ENCODE measurements around the gene DIP2C.
"Not testable (repeated sequence)": the region's sequence is repeated elsewhere in the genome, so short reads cannot be mapped to it uniquely, and the experiment has no call there.

DIP2C gene, protein sequence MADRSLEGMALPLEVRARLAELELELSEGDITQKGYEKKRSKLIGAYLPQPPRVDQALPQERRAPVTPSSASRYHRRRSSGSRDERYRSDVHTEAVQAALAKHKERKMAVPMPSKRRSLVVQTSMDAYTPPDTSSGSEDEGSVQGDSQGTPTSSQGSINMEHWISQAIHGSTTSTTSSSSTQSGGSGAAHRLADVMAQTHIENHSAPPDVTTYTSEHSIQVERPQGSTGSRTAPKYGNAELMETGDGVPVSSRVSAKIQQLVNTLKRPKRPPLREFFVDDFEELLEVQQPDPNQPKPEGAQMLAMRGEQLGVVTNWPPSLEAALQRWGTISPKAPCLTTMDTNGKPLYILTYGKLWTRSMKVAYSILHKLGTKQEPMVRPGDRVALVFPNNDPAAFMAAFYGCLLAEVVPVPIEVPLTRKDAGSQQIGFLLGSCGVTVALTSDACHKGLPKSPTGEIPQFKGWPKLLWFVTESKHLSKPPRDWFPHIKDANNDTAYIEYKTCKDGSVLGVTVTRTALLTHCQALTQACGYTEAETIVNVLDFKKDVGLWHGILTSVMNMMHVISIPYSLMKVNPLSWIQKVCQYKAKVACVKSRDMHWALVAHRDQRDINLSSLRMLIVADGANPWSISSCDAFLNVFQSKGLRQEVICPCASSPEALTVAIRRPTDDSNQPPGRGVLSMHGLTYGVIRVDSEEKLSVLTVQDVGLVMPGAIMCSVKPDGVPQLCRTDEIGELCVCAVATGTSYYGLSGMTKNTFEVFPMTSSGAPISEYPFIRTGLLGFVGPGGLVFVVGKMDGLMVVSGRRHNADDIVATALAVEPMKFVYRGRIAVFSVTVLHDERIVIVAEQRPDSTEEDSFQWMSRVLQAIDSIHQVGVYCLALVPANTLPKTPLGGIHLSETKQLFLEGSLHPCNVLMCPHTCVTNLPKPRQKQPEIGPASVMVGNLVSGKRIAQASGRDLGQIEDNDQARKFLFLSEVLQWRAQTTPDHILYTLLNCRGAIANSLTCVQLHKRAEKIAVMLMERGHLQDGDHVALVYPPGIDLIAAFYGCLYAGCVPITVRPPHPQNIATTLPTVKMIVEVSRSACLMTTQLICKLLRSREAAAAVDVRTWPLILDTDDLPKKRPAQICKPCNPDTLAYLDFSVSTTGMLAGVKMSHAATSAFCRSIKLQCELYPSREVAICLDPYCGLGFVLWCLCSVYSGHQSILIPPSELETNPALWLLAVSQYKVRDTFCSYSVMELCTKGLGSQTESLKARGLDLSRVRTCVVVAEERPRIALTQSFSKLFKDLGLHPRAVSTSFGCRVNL (N-terminal part only)

DNA sequence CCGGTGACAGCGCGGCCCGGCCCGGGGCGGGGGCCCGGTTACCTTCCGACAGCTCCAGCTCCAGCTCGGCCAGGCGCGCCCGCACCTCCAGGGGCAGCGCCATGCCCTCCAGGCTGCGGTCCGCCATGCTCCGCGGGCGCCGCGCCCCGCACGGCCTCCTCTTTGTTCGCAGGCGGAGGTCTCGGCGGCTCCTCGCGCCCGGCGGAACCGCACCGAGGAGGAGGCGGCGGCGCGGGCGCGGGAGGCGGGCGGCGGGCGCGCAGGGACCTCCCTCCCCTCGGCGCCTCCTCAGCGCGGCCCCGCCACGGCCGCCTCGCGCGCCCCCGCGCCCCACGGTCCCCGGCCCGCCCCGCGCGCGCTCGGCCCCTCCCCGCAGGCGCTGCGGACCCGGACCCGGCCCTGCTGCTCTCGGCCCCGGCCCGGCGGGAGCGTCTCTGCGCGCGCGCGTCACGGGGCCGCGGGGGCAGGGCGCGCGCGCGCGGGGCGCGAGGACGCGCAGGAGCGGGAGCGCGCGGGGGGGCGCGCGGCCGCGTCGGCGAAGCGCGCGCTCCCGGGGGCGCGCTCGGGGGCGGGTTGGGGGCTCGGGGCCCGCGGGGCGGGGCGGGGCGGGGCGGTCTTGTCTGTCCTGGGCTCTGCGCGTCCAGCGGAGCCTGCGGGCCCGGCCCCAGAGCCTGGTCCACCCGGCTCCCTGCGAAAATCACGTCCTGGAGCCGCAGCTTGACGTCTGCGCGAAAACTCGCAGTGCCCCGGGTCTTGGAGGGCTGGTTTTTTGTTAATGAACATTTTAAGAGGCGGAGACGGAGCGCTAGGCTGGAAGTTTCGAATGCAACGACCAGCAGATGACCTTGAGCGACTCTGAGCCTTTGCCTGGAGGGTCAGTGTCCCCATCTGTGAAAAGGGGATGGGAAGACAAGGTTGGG is at the start of gene DIP2C:
Gene DIP2C (minus strand): TSS at position 217 of the 920 bp plus-strand sequence. CDS start 90 bp downstream, at position 127.
- no peak for DNase-seq (ENCODE audit: low read depth in 2 of 2)

DNA sequence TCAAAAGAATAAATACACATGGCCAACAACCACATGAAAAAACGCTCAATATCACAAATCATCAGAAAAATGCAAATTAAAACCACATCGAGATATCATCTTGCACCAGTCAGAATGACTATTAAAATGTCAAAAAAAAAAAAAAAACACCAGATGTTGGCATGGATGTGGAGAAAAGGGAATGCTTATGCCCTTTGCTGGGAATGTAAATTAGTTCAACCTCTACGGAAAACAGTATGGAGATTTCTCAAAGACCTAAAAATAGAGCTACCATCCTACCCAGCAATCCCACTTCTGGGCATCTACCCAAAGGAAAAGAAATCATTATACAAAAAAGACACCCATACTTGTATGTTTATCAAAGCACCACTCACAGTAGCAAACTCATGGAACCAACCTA is 45.0 kb upstream of the DIP2C start:
- DNase-seq (ENCODE audit: low read depth in 2 of 2), result no peak

DNA sequence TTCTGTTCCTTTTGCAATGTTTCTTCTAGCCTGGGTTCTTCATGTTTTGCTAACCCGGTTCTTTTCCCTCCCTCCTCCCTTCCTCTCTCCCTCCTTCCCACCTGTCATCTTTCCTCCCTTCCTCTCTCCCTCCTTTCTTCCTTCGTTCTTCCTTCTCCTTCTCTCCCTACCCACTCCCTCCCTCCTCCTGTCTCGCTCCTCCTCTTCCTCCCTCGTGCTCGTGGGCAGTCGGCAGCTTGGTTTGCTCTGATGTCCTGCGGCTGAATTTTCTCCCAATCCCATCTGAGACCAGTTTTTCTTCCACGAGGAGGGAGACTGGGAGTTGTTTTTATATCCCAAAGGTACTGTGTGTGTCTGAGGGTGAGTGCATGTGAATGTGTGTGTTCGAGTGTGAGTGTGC is 43.6 kb upstream of the DIP2C start:
- no peak for DNase-seq (ENCODE audit: low read depth in 2 of 2)

DNA sequence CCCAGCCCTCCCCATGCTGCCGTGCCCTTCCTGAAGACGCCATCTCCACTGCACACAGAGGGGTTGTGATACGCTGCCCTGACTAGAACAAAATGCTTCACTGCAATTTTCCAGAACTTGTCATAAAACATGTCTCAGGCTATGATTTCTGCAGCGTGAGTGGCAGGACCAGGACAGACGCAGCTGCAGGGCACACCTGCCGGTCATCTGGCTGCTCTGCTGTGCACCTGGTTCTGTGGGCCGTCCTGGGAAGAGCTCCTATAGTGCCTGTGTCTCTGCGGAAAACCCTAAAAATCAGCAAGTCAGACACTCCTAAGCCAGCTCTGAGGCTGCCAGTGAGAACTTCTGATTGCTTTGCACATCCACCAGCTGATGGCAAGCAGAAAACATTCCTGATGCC is 39.7 kb upstream of the DIP2C start:
- DNase-seq (ENCODE audit: low read depth in 2 of 2), result no peak

DNA sequence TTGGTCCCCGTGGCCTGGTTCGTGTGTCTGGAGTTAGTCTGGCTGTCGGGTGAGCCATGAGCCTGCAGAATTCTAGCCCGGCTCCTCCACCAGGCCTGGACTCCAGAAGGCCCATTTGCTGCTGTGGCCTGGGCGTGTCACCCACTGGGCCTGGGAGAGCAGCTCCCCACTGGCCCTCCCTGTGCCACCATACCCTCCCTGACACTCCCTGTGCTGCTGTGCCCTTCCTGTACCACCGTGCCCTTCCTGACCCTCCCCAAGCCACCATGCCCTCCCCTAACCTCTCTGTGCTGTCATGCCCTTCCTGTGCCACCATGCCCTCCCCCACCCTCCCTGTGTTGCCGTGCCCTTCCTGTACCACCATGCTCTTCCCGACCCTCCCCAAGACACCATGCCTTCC is 39.1 kb upstream of the DIP2C start:
- no peak for DNase-seq (ENCODE audit: low read depth in 2 of 2)

DNA sequence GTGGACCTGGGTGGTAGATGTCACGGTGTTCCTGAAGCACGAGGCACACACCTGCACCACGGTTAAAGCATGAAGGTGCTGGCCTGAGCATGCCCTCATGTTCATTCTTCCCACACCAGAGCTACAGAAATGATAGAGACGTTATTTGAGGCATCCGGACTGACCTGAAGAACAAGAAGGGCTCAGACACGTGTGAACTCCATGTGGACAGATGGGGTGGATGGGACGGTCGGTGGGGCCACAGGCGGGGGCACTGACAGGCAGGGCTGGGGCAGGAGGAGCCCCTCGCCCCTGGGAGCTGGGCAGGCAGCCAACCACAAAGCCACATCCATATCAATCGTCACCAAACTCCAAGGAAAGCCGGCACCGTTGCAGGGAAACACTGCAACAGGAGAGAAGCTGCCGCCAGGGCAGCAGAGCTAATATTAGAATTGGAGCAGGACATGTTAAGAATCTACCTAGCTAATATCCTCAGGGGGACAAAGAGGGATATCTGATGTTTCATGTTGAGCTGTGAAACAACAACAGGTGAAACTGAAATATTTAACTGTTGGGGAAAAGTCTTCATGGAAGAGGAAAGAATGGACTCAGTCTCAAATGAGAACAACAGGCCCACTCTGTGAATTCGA is 37.8 kb upstream of the DIP2C start:
- DNase-seq (ENCODE audit: low read depth in 2 of 2), result no peak

DNA sequence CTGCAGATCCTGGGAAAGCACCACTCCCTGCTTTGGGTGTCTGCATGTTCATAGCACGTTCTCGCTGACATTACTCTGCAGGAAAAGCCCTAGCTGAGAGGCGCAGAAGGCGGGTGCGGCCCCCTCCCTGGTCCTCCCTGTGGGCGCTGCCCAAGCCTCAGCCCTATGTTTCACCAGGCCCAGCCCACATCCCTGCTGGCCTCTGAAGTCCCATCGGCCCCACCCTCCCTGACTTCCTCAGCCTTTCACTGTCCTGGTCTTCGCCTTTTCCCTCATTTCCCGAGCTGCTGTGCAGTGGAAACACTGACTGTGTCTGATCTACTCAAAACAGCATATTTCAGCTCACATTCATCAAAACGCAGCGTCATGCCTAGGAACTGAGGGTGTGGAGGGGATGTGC is 36.3 kb upstream of the DIP2C start:
- no peak for DNase-seq (ENCODE audit: low read depth in 2 of 2)

DNA sequence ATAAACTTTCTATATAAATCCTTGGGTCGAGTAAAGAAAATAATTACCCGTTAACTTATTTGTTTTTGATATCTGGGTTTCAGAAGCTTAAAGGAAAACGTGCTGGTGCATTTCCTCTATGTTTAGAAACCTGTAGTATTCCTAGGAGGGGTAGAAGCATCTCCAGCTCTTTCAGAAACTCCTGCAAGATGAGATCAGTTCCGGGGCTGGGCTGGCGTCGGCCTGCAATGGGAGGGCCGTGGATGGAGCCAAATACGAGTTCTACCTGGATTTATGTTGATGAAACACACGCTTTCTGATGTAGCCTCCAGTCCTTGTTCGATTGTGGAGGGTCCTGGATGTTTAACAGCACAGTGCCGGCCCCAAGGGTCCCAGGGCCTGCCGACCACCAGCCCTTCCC is 35.8 kb upstream of the DIP2C start:
- no peak for DNase-seq (ENCODE audit: low read depth in 2 of 2)

DNA sequence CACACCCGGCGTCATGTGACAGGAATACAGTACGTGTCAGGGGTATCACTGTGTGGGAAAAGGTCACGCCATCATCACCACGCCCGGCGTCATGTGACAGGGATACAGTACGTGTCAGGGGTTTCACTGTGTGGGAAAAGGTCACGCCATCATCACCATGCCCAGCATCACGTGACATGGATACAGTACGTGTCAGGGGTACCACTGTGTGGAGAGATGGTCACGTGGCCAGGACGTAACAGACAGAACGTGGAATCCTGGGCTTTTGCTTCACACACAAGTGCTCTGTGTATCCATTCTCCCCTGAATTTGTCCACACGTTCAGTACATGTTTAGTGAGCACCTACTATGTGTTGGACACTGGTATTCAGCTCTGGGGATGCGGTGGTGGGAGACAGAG is 34.5 kb upstream of the DIP2C start:
- DNase-seq (ENCODE audit: low read depth in 2 of 2), result no peak

DNA sequence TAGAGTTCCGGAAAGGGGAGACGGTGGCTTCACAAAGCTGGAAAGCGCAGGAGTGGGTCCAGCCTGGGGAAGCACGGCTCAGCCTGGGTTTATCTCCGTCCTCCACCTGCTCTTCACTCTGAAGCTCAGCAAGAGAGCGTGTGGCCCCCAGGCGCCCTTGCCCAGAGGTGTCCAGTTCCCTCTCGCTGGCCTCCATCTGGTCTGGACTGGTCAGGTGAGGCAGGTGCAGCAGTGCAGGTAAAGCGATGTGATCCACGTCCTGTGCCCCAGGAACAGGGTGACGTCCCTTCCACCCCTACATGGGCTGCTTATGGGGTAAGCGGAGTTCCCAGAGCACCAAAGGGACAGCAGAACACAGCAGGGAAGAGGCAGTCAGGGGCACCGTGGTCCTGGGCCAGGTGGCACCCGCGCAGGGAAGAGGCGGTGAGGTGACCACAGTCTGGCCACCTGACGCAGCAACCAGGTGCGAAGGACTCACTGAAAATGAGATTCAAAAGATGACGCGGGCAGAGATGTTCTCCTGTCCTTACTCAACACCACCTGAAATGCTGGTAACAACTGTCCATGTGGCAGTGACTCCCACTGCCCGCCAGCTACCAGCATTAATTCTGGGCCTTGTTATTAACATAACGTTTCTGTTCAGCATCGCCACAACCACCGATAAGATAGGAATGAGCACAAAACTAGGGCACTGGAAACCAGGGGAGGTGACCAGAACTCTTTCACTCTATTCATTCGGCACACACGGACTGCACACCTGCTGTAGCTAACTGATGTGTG is 33.0 kb upstream of the DIP2C start:
- no peak for DNase-seq (ENCODE audit: low read depth in 2 of 2)

DNA sequence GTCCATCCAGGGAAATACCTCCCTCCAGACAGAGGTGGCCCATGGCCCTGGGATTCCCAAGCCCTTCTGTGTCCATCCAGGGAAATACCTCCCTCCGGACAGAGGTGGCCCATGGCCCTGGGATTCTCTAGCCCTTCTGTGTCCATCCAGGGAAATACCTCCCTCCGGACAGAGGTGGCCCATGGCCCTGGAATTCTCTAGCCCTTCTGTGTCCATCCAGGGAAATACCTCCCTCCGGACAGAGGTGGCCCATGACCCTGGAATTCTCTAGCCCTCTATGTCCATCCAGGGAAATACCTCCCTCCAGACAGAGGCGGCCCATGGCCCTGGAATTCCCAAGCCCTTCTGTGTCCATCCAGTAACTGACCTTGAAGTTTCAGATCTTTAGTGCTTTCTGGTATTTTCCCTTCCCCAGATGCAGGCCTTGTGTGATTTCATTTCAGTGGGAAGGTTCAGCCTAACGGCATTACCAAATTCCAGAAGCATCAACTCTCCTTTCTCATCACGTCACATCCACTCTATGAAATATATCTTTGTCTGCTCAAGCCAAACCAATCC is 28.8 kb upstream of the DIP2C start:
- DNase-seq (ENCODE audit: low read depth in 2 of 2), result no peak

DNA sequence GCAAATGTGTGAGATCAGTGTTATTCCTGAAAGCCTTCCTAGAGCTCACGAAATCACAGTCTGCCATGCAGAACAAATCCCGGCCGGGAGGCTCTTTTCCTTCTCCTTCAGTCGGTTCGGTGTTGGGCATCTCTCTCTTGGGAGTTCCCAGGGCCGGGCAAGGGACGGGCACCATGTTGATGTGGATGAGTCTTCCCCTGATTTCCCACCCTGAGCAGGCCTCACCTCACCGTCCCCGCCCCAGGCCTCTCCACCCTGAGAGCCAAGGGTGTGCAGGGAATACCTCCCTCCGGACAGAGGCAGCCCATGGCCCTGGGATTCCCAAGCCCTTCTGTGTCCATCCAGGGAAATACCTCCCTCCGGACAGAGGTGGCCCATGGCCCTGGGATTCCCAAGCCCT is 28.0 kb upstream of the DIP2C start:
- DNase-seq (ENCODE audit: low read depth in 2 of 2), result no peak

DNA sequence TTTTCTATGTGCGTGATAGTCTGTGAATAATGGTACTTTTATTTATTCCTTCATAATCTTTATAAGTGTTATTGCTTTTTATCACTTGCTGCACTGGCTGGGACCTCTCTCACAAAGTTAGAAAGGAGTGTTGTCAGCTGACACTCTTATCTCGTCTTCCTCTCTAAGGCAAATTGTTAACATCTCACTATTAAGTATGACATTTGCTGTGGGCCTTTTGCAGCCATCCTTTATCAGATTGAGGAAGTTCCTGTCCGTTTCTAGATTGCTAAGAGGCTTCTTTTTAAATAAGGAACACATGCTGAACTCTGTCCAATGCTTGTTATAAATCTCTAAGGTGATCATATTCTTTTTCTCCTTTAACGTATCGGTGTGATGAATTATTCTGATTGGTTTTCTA is 27.4 kb upstream of the DIP2C start:
- DNase-seq (ENCODE audit: low read depth in 2 of 2), result no peak

DNA sequence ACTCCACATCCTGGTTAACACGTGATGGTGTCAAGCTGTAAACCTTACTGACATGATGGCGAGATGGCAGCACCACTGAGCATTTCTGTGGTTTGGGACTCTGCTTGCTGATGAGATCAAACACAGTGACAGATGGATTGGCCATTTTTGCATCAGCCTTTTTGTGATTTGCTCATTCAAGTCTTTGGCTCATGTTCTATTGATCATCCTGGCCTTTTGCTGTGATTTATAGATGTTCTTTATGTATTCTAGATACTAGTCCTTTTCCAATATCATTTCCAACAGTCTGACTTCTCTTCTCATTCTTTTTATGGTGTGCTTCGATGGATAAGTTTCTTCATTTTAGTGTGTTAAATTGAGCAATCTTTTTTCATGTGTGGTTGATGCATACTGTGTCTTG is 24.7 kb upstream of the DIP2C start:
- no peak for DNase-seq (ENCODE audit: low read depth in 2 of 2)

DNA sequence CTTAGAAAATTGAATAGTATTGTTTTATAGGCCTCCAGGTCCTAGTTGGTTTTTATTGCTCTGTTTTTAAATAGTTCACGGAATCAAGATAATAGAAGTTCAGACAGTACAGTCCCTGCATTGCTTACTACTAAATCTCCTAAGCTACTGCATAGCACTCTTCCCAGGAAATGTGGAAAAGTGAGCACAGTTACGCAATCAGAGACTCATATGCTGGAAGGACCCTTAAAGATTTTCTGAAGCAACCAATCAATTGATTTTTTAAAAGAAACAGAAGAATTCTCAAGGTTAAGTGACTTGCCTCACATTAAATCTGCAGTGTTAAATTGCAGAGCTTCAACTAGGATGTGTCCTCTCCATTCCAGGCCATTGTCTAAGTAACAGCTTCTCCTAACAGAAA is 23.1 kb upstream of the DIP2C start:
- DNase-seq (ENCODE audit: low read depth in 2 of 2), result no peak

DNA sequence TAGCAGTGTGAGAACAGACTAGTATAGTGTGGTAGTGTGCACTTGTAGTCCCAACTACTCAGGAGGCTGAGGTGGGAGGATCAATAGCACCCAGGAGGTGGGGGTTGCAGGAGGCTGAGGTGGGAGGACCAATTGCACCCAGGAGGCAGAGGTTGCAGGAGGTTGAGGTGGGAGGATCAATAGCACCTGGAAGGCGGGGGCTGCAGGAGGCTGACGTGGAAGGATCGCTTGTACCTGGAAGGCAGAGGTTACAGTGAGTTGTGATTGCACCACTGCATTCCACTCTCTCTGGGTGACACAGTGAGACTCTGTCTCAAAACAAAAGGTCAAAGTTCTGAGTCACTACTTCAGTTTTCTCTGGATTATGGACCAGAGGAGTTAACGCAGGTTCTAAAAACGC is 22.6 kb upstream of the DIP2C start:
- no peak for DNase-seq (ENCODE audit: low read depth in 2 of 2)

DNA sequence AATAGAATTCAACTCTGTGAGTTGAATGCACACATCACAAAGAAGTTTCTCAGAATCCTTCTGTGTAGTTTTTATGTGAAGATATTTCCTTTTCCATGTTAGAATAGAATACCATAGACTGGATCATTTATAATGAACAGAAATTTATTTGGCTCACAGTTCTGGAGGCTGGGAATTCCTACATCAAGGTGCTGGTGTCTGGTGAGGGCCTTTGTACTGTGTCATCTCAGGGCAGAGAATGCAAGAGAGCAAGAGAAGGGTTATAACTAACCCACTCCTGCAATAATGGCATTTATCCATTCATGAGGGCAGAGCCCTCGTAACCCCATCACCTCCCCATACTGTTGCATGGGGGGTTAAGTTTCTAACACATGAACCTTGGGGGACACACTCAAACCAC is 18.4 kb upstream of the DIP2C start:
- DNase-seq (ENCODE audit: low read depth in 2 of 2), result no peak

DNA sequence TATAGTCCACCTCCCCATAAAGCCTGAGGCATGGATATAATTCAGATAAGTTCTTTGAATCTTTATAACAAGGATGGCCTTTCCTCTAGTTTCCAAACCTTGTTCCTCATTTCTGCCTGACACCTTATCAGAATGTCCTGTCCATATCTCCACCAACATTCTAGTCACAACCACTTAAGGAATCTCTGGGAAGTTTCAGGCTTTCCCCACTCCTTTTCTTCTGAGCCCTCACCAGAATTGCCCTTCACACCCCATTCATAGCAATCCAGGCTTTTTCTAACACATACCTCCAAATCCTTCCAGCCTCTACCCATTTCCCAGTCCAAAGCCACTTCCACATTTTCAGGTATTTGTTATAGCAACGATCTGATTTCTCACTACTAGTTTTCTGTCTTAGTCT is 18.0 kb upstream of the DIP2C start:
- no peak for DNase-seq (ENCODE audit: low read depth in 2 of 2)

DNA sequence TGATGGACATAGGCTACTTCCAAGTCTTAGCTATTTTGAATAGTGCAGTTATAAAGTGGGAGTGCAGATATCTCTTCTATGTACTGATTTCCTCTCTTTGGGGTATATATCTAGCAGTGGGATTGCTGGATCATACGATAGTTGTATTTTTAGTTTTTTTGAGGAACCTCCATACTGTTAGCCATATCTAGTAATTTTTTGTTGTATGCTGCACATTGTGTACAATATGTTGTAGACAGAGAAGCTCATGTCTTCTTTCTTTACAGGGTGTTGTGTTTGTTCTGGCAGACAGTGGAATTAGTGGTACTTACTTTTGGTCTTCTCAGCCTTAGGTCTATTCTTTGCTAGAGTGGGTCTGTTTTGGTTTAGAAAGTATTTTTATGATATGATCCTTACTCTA is 13.7 kb upstream of the DIP2C start:
- DNase-seq (ENCODE audit: low read depth in 2 of 2), result no peak

DNA sequence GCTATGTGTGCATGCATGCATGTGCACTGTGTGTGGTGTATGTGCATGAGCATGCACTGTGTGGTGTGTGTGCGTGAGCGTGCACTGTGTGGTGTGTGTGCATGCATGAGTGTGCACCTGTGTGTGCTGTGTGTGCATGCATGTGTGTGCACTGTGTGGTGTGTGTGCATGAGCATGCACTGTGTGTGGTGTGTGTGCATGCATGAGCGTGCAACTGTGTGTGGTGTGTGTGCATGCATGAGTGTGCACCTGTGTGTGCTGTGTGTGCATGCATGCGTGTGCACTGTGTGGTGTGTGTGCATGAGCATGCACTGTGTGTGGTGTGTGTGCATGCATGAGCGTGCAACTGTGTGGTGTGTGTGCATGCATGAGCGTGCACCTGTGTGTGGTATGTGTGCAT is 10.7 kb upstream of the DIP2C start:
- DNase-seq (ENCODE audit: low read depth in 2 of 2), result not testable (repeated sequence)

Measured in stimulated activated CD4-positive, alpha-beta T cell treated with anti-CD3 and anti-CD28 coated beads, Interleukin-15, amount 100 ng/mL, for 48 hours (primary cell).